Mucosa of descending colon (tissue), 3 donors: ENCODE measurements around the gene ARIH2. TPM values are rescaled to one million over a fixed set of nuclear protein-coding genes. Genes with fewer than 3 reads are reported as not detected.

Source experiments
- ATAC-seq: fragments of 200-7000 bp; cut with Tn5 transposase; one replicate; pipeline ENCODE4 v1.9.1; 2020; ENCODE audit warnings: mild to moderate bottlenecking, moderate library complexity
- DNase-seq, 3 donors: peaks; one replicate each; pipeline ENCODE4 v3.0.0-alpha.2; 2020
- H3K36me3 ChIP-seq: fragments of 200-600 bp; one replicate; pipeline ENCODE4 v1.8.0; 2021; ENCODE audit warnings: low read depth, mild to moderate bottlenecking
- H3K4me1 ChIP-seq: fragments of 200-600 bp; one replicate; pipeline ENCODE4 v1.8.0; 2021; ENCODE audit warnings: low read depth, mild to moderate bottlenecking
- H3K4me3 ChIP-seq: fragments of 200-600 bp; one replicate; pipeline ENCODE4 v1.8.0; 2021; ENCODE audit warnings: mild to moderate bottlenecking
- H3K9me3 ChIP-seq: fragments of 200-600 bp; one replicate; pipeline ENCODE4 v1.8.0; 2021; ENCODE audit warnings: mild to moderate bottlenecking
- intact Hi-C, 2 donors: fragments of 100-400 bp; cut with DNase I in 1 of 2; cut with micrococcal nuclease in 1 of 2; formaldehyde crosslinking; loops; one replicate each; pipeline versions ENCODE4 v1.11.0 to v1.11.1; 2022; cut with DNase I, micrococcal nuclease
- total RNA-seq, 3 donors: library from RNA; stranded (reverse); fragmentation: NEBNext Ultra II Directional in 2 of 3; extraction: Animal tissue kit (Norgen Biotek cat#: 25700) in 2 of 3; gene quantifications; one replicate each; pipeline versions ENCODE4 v1.2.1 to v1.2.4, GENCODE V29; 2021 to 2023
- TF ChIP-seq, protein P1 (sequence below): fragments of 200-600 bp; IDR thresholded peaks from one replicate; pipeline ENCODE4 v1.8.0; 2022; ENCODE audit warnings: antibody characterized with exemption, mild to moderate bottlenecking
- donor health status: DM: no; HTN: no; CAD: no; lungs with moderate emphysema.
- donor health status: DM: no; HTN: no; CAD: no.
- donor health status: DM: no; HTN: yes; CAD: no.

The ARIH2 gene
- total RNA-seq, 3 donors from 2014 or later: 73.3 to 109 (median 82.1) TPM

DNA sequence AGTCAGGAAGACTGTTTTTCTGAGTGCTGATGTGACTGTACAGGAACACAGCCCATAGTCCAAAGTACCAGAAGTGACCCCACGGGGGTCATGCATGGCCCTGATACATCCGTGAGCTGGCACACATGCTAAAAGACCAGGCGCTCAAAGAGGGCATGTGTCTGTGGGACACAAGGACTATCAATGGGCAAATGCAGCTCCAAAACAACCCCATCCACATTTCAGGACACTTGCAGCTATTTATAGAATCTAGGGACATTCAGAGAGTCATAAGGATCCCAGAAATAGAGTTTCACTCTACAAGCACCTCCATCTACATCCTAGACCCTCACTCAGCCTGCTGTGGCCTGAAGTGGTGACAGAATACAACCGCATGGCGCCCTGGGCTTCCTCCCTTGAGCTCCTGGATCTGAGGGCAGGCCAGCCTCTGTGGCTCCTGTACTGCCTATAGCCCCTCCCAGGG lies 37.0 kb upstream of the ARIH2 start:
- intact Hi-C loops: no loop called here
- no peaks in the 10 kb centered on the region for H3K4me1 ChIP-seq
- DNase-seq (no peak), ATAC-seq (no peak)
- no peaks in the 10 kb centered on the region for H3K36me3 ChIP-seq
- H3K9me3 ChIP-seq: no peaks in the 10 kb centered on the region
- TF ChIP-seq, protein P1, sequence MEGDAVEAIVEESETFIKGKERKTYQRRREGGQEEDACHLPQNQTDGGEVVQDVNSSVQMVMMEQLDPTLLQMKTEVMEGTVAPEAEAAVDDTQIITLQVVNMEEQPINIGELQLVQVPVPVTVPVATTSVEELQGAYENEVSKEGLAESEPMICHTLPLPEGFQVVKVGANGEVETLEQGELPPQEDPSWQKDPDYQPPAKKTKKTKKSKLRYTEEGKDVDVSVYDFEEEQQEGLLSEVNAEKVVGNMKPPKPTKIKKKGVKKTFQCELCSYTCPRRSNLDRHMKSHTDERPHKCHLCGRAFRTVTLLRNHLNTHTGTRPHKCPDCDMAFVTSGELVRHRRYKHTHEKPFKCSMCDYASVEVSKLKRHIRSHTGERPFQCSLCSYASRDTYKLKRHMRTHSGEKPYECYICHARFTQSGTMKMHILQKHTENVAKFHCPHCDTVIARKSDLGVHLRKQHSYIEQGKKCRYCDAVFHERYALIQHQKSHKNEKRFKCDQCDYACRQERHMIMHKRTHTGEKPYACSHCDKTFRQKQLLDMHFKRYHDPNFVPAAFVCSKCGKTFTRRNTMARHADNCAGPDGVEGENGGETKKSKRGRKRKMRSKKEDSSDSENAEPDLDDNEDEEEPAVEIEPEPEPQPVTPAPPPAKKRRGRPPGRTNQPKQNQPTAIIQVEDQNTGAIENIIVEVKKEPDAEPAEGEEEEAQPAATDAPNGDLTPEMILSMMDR: no peak
- H3K4me3 ChIP-seq: no peak overlapping the region

DNA sequence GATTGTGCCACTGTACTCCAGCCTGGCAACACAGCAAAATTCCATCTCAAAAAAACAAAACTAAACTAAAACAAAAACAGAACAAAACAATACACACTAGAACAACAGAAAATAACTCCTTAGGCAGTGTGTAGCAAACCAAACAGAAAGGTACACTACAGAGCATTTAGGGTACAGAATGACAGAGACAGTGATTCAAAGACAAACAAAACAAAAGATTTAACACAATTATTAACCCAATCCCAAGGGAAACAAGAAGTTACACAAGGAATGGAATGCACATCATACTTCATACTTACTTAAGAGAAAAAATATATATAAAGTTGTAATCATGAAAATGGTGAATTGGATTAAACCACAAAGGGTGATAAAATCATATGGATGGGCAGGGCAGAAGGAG lies 32.9 kb upstream of the ARIH2 start:
- Histone ChIP-seq H3K36me3 (no peaks in the 10 kb centered on the region), H3K4me3 (no peak overlapping the region), H3K4me1 (no peaks in the 10 kb centered on the region), H3K9me3 (no peaks in the 10 kb centered on the region)
- intact Hi-C loops: no loop called here
- TF ChIP-seq, protein P1: no peak
- DNase-seq: no peak
- ATAC-seq: no peak

DNA sequence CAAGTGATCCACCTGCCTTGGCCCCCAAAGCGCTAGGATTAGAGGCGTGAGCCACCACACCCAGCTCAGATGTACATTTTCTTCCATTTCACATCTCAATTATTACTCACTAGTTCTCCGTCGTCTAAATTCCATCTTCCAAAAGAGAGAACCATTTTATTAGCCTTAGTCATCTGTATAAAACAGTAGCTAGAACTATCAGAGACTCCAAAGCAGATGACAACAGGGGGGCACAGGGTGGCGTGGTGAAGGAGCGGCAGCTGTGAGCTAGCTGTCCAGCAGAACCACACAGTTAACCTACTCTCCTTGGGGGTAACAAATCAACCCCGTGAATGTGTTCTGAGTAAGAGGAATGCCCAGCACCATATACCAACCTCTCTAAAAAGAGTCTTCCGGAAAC lies 27.0 kb upstream of the ARIH2 start:
- Histone ChIP-seq H3K36me3 (no peaks in the 10 kb centered on the region), H3K4me3 (no peak overlapping the region), H3K9me3 (no peaks in the 10 kb centered on the region), H3K4me1 (peaks cover under 1% of the 10 kb centered on the region)
- no peak for ATAC-seq
- no peak for DNase-seq
- TF ChIP-seq, protein P1: no peak
- intact Hi-C loops: no loop called here

DNA sequence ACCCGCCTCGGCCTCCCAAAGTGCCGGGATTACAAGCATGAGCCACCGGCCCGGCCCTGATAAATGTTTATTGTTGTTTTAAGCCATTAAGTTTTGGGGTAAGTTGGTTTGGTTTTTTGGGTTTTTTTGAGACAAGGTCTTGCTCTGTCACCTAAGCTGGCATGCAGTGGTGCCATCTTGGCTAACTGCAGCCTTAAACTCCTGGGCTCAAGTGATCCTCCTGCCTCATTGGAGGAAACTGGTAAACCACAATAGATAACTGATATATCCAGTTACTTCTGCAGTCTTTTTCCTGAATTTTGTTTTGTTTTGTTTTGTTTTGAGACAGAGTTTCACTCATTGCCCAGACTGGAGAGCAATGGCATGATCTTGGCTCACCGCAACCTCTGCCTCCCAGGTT lies 24.1 kb upstream of the ARIH2 start:
- peaks cover 18% of the 10 kb centered on the region for H3K4me1 ChIP-seq
- H3K36me3 ChIP-seq: no peaks in the 10 kb centered on the region
- TF ChIP-seq, protein P1: no peak
- H3K9me3 ChIP-seq: no peaks in the 10 kb centered on the region
- DNase-seq (no peak), ATAC-seq (no peak)
- intact Hi-C loops: no loop called here
- no peak overlapping the region for H3K4me3 ChIP-seq

DNA sequence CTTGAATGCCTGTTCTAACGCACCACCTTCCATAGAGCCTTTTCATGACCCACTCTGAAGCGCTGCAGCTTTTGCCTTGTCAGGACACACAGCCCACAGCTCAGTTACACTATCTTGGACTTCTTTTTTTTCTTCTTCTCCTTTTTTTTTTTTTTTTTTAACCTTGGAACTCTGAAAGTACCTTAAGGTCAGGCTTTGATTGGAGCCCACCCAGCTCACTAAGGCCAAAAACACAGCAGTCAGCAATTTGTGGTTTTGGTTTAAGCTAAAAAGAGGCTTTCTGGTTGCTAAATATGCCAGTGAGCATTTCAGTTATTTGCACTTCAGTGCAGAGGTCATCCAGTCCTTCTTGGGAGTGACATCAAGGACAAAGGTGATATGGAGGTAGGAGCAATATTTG lies 21.7 kb upstream of the ARIH2 start:
- DNase-seq (no peak), ATAC-seq (no peak)
- intact Hi-C loops: no loop called here
- TF ChIP-seq, protein P1: no peak
- Histone ChIP-seq H3K9me3 (no peaks in the 10 kb centered on the region), H3K36me3 (no peaks in the 10 kb centered on the region), H3K4me1 (peaks cover 18% of the 10 kb centered on the region), H3K4me3 (no peak overlapping the region)
